ENCODE measurements around the gene NELL1. TPM values are rescaled to one million over a fixed set of nuclear protein-coding genes. Genes with fewer than 3 reads are reported as not detected.

NELL1 gene
- total and polyA plus RNA-seq, 2 donors from 2014 or later, result 0.31 to 14.8 TPM

GRCh38 chr11:21372672-21373071, 703.3 kb downstream of the NELL1 start:
- Histone ChIP-seq H3K9ac (ENCODE audit: low read length in 3 of 3) (no peak overlapping the region), H3K36me3 (ENCODE audit: control insufficient read depth in 2 of 3, insufficient read depth in 3 of 3, low read length in 3 of 3) (no peaks in the 10 kb centered on the region), H3K27ac (ENCODE audit: low read depth in 2 of 2, low read length in 2 of 2) (no peak overlapping the region), H3K27me3 (ENCODE audit: control insufficient read depth, insufficient read depth, low read length) (no peaks in the 10 kb centered on the region), H3K4me3 (ENCODE audit: low read length in 3 of 3) (no peak overlapping the region), H3K4me1 (ENCODE audit: control insufficient read depth in 2 of 3, insufficient read depth in 2 of 3, low read depth in 1 of 3, low read length in 3 of 3) (no peaks in the 10 kb centered on the region), H3K9me3 (ENCODE audit: control insufficient read depth in 2 of 3, insufficient read depth in 1 of 3, low read length in 3 of 3) (no peaks in the 10 kb centered on the region)
- no peak for TF ChIP-seq CTCF (IDR thresholded peaks at IDR 0.05; ENCODE audit: borderline replicate concordance, extremely low read depth, insufficient read depth)
- intact Hi-C loops (cut with DNase I), result no loop called here
- DNase-seq (no peak), FAIRE-seq (no peak)

- Histone ChIP-seq H3K9ac (ENCODE audit: low read length in 3 of 3) (no peak overlapping the region), H3K4me3 (ENCODE audit: low read length in 3 of 3) (no peak overlapping the region), H3K4me1 (ENCODE audit: control insufficient read depth in 2 of 3, insufficient read depth in 2 of 3, low read depth in 1 of 3, low read length in 3 of 3) (no peaks in the 10 kb centered on the region), H3K36me3 (ENCODE audit: control insufficient read depth in 2 of 3, insufficient read depth in 3 of 3, low read length in 3 of 3) (no peaks in the 10 kb centered on the region), H3K9me3 (ENCODE audit: control insufficient read depth in 2 of 3, insufficient read depth in 1 of 3, low read length in 3 of 3) (no peaks in the 10 kb centered on the region), H3K27me3 (ENCODE audit: control insufficient read depth, insufficient read depth, low read length) (no peaks in the 10 kb centered on the region), H3K27ac (ENCODE audit: low read depth in 2 of 2, low read length in 2 of 2) (no peak overlapping the region)
- no peak for TF ChIP-seq CTCF (IDR thresholded peaks at IDR 0.05; ENCODE audit: borderline replicate concordance, extremely low read depth, insufficient read depth)
- FAIRE-seq (no peak), DNase-seq (no peak)
- intact Hi-C loops (cut with DNase I), result no loop called here
Measured at GRCh38 chr11:21374376-21374775, 705.0 kb downstream of the NELL1 start.

- H3K4me3 ChIP-seq (ENCODE audit: low read length in 3 of 3), result no peak overlapping the region
- no peak for TF ChIP-seq CTCF (IDR thresholded peaks at IDR 0.05; ENCODE audit: borderline replicate concordance, extremely low read depth, insufficient read depth)
- intact Hi-C loops (cut with DNase I), result no loop called here
- DNase-seq (no peak), FAIRE-seq (no peak)
- H3K9me3 ChIP-seq (ENCODE audit: control insufficient read depth in 2 of 3, insufficient read depth in 1 of 3, low read length in 3 of 3), result no peaks in the 10 kb centered on the region
- no peak overlapping the region for H3K27ac ChIP-seq (ENCODE audit: low read depth in 2 of 2, low read length in 2 of 2)
- H3K36me3 ChIP-seq (ENCODE audit: control insufficient read depth in 2 of 3, insufficient read depth in 3 of 3, low read length in 3 of 3), result no peaks in the 10 kb centered on the region
- no peaks in the 10 kb centered on the region for H3K4me1 ChIP-seq (ENCODE audit: control insufficient read depth in 2 of 3, insufficient read depth in 2 of 3, low read depth in 1 of 3, low read length in 3 of 3)
- no peak overlapping the region for H3K9ac ChIP-seq (ENCODE audit: low read length in 3 of 3)
- H3K27me3 ChIP-seq (ENCODE audit: control insufficient read depth, insufficient read depth, low read length), result no peaks in the 10 kb centered on the region
Measured at GRCh38 chr11:21385669-21386440, 716.5 kb downstream of the NELL1 start.

Measured in kidney (tissue), 14 donors.